Measurements from ENCODE around the gene IGF2BP2.

IGF2BP2 gene

GRCh38 chr3:185760088-185760487 lies 64.8 kb downstream of the IGF2BP2 start:
- no peaks in the 10 kb centered on the region for H3K27me3 Mint-ChIP-seq (ENCODE audit: low read depth, poor library complexity)
- DNase-seq, result no peak
- no peak for TF ChIP-seq CTCF (IDR thresholded peaks at IDR 0.05)
- H3K4me3 Mint-ChIP-seq, result no peak overlapping the region
- H3K27ac Mint-ChIP-seq, result peak overlapping the region; percentile 14
- H3K4me1 Mint-ChIP-seq, result peaks cover 59% of the 10 kb centered on the region
- peaks cover 37% of the 10 kb centered on the region for H3K36me3 Mint-ChIP-seq (ENCODE audit: low read depth)
- peaks cover 25% of the 10 kb centered on the region for H3K9me3 Mint-ChIP-seq

GRCh38 chr3:185759512-185759911 lies 65.3 kb downstream of the IGF2BP2 start:
- Mint-ChIP-seq H3K27me3 (ENCODE audit: low read depth, poor library complexity) (no peaks in the 10 kb centered on the region), H3K27ac (peak overlapping the region; percentile 36), H3K4me1 (peaks cover 56% of the 10 kb centered on the region), H3K4me3 (no peak overlapping the region), H3K36me3 (ENCODE audit: low read depth) (peaks cover 42% of the 10 kb centered on the region), H3K9me3 (peaks cover 28% of the 10 kb centered on the region)
- DNase-seq, result no peak
- TF ChIP-seq CTCF (IDR thresholded peaks at IDR 0.05), result no peak

- no peak overlapping the region for H3K4me3 Mint-ChIP-seq
- peaks cover 31% of the 10 kb centered on the region for H3K9me3 Mint-ChIP-seq
- no peaks in the 10 kb centered on the region for H3K27me3 Mint-ChIP-seq (ENCODE audit: low read depth, poor library complexity)
- no peak for TF ChIP-seq CTCF (IDR thresholded peaks at IDR 0.05)
- no peak for DNase-seq
- H3K27ac Mint-ChIP-seq, result no peak overlapping the region
- H3K4me1 Mint-ChIP-seq, result peaks cover 56% of the 10 kb centered on the region
- peaks cover 48% of the 10 kb centered on the region for H3K36me3 Mint-ChIP-seq (ENCODE audit: low read depth)
Measured at GRCh38 chr3:185758912-185759311, 65.9 kb downstream of the IGF2BP2 start.

- Mint-ChIP-seq H3K9me3 (peaks cover 31% of the 10 kb centered on the region), H3K36me3 (ENCODE audit: low read depth) (peaks cover 66% of the 10 kb centered on the region), H3K27ac (peak overlapping the region; percentile 13), H3K27me3 (ENCODE audit: low read depth, poor library complexity) (no peaks in the 10 kb centered on the region), H3K4me3 (no peak overlapping the region), H3K4me1 (peaks cover 46% of the 10 kb centered on the region)
- no peak for DNase-seq
- TF ChIP-seq CTCF (IDR thresholded peaks at IDR 0.05), result no peak
Measured at GRCh38 chr3:185757176-185757575, 67.7 kb downstream of the IGF2BP2 start.

- H3K4me1 Mint-ChIP-seq, result peaks cover 44% of the 10 kb centered on the region
- H3K27ac Mint-ChIP-seq, result no peak overlapping the region
- H3K36me3 Mint-ChIP-seq (ENCODE audit: low read depth), result peaks cover 72% of the 10 kb centered on the region
- no peak for TF ChIP-seq CTCF (IDR thresholded peaks at IDR 0.05)
- no peak overlapping the region for H3K4me3 Mint-ChIP-seq
- no peaks in the 10 kb centered on the region for H3K27me3 Mint-ChIP-seq (ENCODE audit: low read depth, poor library complexity)
- no peak for DNase-seq
- H3K9me3 Mint-ChIP-seq, result peaks cover 31% of the 10 kb centered on the region
Measured at GRCh38 chr3:185756477-185756876, 68.4 kb downstream of the IGF2BP2 start.

- no peaks in the 10 kb centered on the region for H3K27me3 Mint-ChIP-seq (ENCODE audit: low read depth, poor library complexity)
- DNase-seq, result no peak
- peaks cover 39% of the 10 kb centered on the region for H3K4me1 Mint-ChIP-seq
- peaks cover 83% of the 10 kb centered on the region for H3K36me3 Mint-ChIP-seq (ENCODE audit: low read depth)
- no peak overlapping the region for H3K27ac Mint-ChIP-seq
- TF ChIP-seq CTCF (IDR thresholded peaks at IDR 0.05), result no peak
- peaks cover 31% of the 10 kb centered on the region for H3K9me3 Mint-ChIP-seq
- H3K4me3 Mint-ChIP-seq, result no peak overlapping the region
Measured at GRCh38 chr3:185754920-185755319, 69.9 kb downstream of the IGF2BP2 start.

Data from nephron progenitor cell (in vitro differentiated cells).